GM18526 (cell line): ENCODE results near the gene FBXO17.

Experiments used
- POLR2A ChIP-seq: IDR thresholded peaks from 3 replicates; pipeline ENCODE4 v1.6.1; 2011; ENCODE audit not compliant: insufficient read length; ENCODE audit errors: extremely low read depth

FBXO17 gene

DNA sequence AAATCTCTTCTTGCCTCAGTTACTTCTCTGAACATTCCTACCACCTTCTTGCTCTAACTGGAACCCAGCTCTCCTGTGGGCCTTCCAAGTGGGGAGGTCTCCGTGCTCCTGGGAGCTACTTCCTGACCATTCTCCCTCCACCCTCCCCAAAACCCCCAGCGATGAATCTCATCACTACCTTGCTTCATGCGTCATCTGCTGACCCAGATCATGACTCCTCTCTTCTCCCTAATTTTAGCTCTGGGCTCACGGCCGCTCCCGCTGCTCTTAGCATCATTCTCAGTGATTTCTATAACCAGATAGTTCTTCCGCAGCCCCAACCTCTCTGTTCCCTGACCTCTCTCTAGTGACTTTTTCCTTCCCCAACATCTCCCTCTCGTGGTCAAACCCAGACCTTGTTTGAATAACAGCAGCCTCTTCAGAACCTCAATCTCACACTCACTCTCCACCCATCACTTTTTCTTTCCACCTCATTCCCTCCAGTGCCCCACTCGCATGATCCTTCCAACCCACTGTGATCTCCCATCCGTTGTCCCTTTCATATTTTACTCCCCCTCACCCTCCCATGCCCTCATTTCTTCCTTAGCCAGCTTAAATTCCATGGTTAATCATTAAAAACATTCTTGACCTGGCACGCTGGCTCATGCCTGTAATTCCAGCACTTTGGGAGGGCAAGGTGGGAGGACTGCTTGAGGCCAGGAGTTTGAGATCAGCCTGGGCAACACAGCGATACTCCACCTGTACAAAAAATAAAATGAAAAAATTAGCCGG lies 23.0 kb downstream of the FBXO17 start:
- TF ChIP-seq POLR2A = no peak

DNA sequence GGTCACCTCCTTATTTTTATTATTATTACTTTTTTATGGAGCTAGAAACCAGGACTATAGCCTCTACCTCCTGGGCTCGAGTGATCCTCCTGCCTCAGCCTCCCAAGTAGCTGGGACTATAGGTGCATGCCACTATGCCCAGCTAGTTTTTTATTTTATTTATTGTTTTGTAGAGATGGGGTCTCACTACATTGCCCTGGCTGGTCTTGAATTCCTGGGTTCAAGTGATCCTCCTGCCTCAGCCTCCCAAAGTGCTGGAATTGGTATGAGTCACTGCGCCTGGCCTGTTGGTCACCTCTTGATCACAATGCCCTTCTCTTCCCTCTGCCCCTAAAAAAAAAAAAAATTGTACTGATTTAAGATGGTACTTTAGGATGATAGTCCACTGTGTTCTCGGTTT lies 24.4 kb downstream of the FBXO17 start:
- no peak for TF ChIP-seq POLR2A

GRCh38 chr19:38949580-38950367 lies 25.8 kb downstream of the FBXO17 start:
- TF ChIP-seq POLR2A = no peak

DNA sequence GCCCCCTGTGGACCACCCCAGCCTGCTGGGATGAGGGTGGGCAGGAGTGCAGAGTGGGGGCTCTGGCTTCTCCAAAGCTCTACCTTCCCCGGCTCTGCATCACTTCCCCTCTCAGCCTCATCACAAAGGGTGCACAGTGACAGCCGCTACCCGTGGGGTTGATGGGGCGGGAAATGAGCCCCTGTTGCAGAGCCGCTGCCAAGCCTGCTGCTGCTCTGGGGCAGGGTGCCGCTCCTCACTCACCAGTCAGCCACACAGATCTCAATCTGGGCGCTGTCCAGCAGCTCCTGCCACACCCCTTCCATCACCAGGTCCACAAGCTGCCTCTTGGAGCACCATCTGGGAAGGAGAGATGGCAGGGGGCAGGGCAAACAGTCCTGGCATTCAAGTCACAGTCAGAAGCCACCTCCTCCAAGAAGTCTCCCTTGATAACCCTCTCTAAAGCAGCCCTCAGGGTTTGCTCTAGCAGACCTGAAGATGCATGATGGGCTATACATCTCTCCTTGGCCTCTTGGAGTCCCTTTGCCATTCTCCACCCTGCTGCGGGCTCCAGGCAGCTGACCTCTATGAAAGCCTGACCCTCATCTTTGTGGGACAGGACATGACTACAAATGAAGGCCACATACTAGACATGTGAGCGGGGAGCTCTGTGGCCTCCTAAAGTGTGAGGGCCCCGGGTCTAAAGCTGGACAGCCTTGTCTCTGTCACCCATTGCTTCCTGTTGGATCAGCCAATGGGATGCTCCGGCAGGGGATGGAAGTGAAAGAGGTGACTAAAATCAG lies 29.1 kb downstream of the FBXO17 start:
- TF ChIP-seq POLR2A = no peak

- TF ChIP-seq POLR2A = no peak
Measured at GRCh38 chr19:38945562-38946228, 29.8 kb downstream of the FBXO17 start.

- no peak for TF ChIP-seq POLR2A
Measured at GRCh38 chr19:38944981-38945506, 30.5 kb downstream of the FBXO17 start.

DNA sequence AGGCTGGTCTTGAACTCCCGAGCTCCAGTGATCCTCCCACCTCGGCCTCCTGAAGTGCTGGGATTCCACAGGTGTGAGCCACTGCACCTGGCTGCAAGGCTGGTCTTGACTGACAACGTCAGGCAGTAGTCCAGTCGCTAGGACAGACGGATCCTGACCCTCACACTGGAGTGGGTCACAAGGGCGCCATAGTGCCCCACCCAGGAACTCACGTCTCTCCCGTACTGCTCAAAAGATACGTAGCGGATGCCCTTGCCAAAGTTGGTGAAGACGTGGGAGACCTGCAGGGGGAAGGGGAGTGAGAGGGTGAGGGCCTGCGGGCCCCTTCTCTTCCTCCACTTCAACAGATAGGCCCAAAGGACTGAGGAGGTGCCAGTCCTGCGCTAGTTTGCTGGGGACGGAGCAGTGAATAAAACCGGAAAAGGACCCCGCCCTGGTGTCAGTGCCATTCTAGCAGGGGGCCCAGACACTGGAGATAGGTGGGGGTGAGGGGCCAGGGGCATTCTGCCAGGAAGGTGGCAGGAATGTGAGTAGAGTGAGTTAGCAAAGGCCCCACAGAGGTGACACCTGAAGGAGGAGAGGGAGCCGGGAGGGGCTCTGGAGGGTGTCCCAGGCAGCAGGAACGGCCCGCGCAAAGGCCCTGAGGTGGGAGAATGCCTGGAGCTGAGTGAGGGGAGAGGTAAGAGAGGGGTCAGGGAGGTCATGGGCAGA lies 32.9 kb downstream of the FBXO17 start:
- TF ChIP-seq POLR2A = no peak

- no peak for TF ChIP-seq POLR2A
Measured at GRCh38 chr19:38941979-38942378, 33.6 kb downstream of the FBXO17 start.

DNA sequence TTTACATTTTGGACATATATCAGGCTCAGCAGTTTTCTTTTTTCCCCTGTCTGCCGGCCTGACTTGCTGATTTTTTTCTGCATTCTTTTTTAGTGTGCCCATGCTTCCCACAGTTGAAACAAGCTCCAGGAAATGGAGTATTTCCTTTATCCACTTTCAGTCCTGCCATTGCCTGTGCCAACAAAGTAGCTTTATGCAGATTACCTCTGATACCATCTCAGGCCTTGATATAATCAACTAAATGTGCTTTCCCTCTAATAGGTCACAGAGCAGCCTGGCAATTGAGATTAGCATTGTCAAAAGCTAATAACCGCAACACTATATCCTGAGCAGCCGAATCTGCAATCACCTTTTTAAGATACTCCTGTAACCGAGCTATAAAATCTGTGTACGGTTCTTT lies 35.6 kb downstream of the FBXO17 start:
- no peak for TF ChIP-seq POLR2A

DNA sequence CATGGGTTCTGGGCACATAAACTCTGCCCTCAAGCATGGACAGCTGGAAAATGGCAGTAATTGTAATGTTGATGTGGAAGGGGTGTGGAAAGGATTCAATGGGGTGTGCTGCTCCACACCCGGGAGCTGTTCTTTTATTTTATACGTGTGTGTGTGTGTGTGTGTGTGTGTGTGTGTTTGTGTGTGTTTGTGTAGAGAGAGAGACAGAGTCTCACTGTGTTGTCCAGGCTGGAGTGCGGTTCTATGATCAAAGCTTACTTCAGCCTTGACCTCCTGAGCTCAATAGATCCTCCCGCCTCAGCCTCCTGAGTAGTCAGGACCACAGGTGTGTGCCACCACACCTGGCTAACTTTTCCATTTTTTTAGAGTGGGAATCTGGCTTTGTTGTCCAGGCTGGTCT lies 42.0 kb downstream of the FBXO17 start:
- no peak for TF ChIP-seq POLR2A

DNA sequence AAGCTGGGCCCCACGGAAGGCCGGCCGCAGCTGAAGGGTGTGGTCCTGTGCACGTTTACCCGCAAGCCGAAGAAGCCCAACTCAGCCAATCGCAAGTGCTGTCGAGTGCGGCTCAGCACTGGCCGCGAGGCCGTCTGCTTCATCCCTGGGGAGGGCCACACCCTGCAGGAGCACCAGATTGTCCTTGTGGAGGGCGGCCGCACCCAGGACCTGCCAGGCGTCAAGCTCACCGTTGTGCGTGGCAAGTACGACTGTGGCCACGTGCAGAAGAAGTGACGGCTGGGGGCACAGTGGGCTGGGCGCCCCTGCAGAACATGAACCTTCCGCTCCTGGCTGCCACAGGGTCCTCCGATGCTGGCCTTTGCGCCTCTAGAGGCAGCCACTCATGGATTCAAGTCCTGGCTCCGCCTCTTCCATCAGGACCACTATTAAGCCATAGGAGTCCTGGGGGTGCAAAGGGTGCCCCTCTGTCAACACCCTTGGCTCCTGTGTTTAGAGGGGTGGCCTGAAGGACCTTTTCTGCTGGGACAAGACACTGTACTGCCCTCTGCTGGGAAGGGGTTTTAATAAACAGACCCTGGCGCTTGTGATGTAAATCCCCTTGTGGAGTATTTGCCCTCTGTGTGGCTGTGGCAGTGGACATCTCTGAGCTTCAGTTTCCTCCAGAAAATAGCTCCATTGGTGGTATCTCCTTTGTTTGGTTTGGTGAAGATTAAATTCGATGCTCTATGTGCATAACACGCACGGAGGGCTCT lies 42.9 kb downstream of the FBXO17 start:
- TF ChIP-seq POLR2A = no peak

DNA sequence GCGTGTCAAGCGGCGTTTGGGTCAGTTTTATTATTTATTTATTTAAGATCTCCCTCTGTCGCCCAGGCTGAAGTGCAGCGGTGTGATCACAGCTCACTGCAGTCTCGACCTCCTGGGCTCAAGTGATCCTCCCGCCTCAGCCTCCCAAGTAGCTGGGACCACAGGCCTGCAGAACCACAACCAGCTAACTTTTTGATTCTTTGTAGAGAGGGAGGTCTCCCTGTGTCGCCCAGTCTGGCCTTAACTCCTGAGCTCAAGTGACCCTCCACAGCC lies 44.1 kb downstream of the FBXO17 start:
- no peak for TF ChIP-seq POLR2A

GRCh38 chr19:38930776-38931520 lies 44.6 kb downstream of the FBXO17 start, which contains the start of gene MRPS12:
TSS of gene MRPS12 (plus strand) at chr19:38930944. CDS start at chr19:38931295, 351 bp downstream.
- peak; percentile 90 for TF ChIP-seq POLR2A
